NCI-H2081 (cell line): ENCODE data around the gene AMMECR1L.
A peak's percentile ranks its signal among the peaks of the same experiment; 100 is the strongest.
"Not testable (repeated sequence)": the region's sequence is repeated elsewhere in the genome, so short reads cannot be mapped to it uniquely, and the experiment has no call there.

ENCODE experiments used
- DNase-seq, 2 experiments: peaks; one replicate each; lab custom pipeline; 2025; lab: John Stamatoyannopoulos, UW

The AMMECR1L gene

GRCh38 chr2:127887082-127887775 lies 1.5 kb upstream of the AMMECR1L start:
- no peak for DNase-seq

GRCh38 chr2:127886593-127886935 lies 808 bp upstream of the AMMECR1L start:
- not testable (repeated sequence) for DNase-seq

DNA sequence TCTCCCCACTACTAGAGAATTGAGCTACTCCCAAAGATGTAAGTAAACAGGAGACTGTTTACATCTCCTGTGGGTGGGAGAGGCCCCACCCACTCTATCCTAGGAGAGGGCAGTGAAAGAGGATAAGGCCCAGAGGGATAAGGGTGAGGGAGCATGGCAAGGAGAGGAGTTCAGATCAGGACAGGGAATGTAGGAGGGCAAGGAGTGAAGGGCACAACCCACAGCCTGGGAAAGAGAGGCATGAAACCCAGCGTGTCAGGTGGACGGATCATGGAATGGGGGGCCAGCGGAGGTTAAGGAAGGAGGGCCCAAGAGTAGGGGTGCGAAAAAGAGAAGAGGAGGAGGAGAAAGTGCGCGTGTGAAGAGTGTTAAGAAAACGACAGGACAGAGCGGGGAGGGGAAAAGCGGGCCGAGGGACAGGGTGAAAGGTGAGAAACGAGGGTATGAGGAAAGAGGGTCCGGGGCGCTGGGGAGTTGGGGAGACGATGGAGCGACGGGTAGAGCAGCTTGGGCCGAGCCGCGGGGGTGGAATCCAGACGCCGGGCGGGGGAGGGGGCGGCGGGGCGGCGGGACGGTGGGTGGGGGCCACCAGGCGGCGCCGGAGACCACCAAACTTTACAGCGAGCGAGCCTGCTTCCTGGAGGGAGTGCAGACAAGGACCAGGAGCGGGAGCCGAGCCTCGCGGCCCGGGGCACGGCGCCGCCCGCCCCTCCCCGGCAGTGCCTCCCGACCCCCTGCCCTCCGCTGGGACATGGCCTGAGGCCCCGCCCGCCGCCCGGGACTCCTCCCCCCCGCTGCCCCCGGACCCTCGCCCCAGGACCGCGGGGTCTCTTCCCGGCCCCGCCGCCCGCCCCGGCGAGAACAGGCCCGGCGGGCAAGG lies 655 bp downstream of the AMMECR1L start:
- DNase-seq, result not testable (repeated sequence)

DNA sequence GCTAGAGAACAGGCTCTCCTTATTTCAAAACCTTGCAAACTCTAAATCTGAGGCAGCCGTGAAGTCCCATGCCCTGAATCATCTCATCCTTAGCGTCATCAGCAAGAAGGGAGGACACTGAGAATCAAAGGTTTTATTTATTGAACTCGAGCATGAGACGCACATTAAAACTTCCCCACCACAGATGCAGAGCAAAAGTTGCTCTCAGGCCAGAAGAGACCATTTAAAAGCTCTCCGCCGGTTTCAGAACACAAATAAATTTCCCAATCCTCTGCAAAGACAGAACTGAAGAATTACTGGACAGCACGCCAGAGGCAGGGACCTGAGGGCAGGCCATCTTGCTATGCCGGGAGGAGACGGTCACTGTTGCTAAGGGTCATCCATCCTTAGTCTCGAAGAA lies 1.3 kb downstream of the AMMECR1L start:
- no peak for DNase-seq

DNA sequence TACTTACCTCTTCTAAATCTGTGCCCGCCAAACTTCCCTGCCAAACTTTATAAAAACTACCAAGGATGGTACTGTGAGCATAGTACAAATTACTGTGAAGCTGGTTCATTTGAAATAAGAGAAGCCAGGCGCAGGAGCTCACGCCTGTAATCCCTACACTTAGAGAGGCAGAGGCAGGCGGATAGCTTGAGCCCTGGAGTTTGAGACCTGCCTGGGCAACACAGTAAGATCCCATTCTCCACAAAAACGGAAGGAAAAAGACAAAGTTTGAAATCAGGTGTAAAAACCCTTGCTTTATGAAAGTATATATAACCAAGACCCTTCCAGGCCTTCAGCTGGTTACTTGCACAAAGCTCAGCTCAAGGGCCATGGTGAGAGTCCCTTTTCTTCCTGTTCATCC lies 5.9 kb downstream of the AMMECR1L start:
- no peak for DNase-seq

DNA sequence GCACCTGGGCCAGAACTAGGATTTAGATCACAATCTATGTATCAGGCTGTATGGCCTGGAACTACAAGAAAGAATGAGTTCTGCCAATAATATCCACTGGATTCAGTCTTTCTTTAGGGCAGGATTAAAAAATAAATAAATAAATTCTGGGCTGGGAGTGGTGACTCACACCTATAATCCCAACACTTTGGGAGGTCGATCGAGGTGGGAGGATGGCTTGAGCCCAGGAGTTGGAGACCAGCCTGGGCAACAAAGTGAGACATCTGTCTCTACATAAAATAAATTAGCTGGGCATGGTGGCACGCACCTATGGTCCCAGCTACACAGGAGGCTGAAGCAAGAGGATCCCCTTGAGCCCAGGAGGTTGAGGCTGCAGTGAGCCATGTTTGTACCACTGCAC lies 8.1 kb downstream of the AMMECR1L start:
- no peak for DNase-seq

- no peak for DNase-seq
These were observed 8.6 kb downstream of the AMMECR1L start for GRCh38 chr2:127877136-127877535.

GRCh38 chr2:127874378-127875269 lies 11.1 kb downstream of the AMMECR1L start:
- no peak for DNase-seq

GRCh38 chr2:127873707-127874303 lies 12.0 kb downstream of the AMMECR1L start:
- DNase-seq, result no peak

- DNase-seq, result no peak
These were observed 13.4 kb downstream of the AMMECR1L start for GRCh38 chr2:127872354-127872753.

GRCh38 chr2:127865926-127866325 lies 19.8 kb downstream of the AMMECR1L start:
- no peak for DNase-seq

GRCh38 chr2:127864877-127865276 lies 20.9 kb downstream of the AMMECR1L start:
- DNase-seq, result peak in 1 of 2 experiments; percentile 22

DNA sequence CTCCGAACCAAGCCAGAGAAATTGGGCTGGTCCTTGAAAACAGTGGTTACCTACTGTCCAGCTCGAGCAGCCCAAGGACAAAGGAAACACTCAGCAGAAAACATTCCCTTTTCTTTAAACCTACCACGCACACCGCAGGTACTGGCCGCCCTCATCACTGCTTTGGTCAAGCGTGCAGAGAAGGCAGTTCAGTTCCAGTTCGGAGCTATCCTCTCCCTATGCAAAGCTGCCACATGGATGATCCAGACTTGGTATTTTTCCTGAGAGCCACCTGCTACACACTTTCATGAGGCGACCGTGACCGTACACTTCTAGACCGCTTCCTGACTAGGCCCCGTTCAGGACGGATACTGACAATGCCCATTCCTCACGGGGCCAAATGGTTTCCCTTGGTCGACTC lies 23.5 kb downstream of the AMMECR1L start:
- DNase-seq, result no peak

- DNase-seq, result no peak
These were observed 25.6 kb downstream of the AMMECR1L start for GRCh38 chr2:127860130-127860529.

- no peak for DNase-seq
These were observed 26.1 kb downstream of the AMMECR1L start for GRCh38 chr2:127859712-127860085.

GRCh38 chr2:127857265-127857808 lies 28.4 kb downstream of the AMMECR1L start:
- peak in 1 of 2 experiments; percentile 48 for DNase-seq

DNA sequence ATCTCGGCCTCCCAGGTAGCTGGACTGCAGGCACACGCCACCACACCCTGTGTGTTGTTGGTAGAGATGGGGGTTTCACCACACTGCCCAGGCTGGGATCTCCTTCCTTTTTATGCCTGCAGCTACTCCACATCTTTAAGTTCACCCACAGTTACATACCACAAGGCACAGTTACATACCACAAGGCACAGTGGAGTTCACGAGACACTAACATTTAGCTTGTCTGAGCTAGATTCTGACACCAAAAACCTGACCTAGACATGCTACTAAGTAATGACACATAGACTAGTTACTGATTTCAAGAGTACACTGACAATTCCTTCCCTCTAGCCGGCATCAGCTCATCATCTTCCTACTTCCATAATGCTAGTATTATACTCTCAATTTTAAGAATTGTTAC lies 32.1 kb downstream of the AMMECR1L start:
- DNase-seq, result no peak

- no peak for DNase-seq
These were observed 33.4 kb downstream of the AMMECR1L start for GRCh38 chr2:127852388-127852787.

DNA sequence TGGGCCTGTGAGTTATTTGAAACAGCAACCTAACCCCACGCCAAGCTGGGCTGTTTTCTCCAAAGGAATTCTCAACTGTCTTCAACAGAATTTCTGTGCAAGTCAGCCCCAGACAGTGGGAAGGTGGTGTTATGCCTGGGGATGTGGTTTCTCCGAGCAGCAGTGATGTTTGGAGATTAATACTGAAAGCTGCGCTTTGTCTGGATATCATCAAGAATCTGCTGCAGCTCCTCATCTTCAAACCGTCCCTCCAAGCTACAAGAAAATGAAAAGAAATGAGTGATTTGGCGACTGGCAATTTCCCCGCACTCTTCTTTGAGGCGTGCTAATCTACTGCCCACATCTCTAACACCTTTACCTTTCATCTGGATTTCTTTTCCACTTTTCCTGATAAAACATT lies 37.8 kb downstream of the AMMECR1L start:
- DNase-seq, result no peak

GRCh38 chr2:127844973-127845372 lies 40.8 kb downstream of the AMMECR1L start:
- DNase-seq, result no peak

GRCh38 chr2:127843677-127844076 lies 42.1 kb downstream of the AMMECR1L start:
- no peak for DNase-seq
